Stimulated activated naive B cell treated with anti-CD40 and anti-IgM and Interleukin-4, amounts not matched to agents 10 μg/mL and 1 μg/mL and 100 μg/mL, for 72 hours (primary cell): ENCODE data around the gene SELENOM.
A peak's percentile ranks its signal among the peaks of the same experiment; 100 is the strongest.

Source experiments
- ATAC-seq, 2 donors: fragments of 150-1000 bp; cut with Tn5 transposase; replicated peaks; 2 replicates each; pipeline ENCODE4 v1.10.0; 2021; ENCODE audit warnings: moderate library complexity in 1 of 2
- DNase-seq: peaks from one replicate; pipeline ENCODE4 v3.0.0; 2021
- H3K27ac Mint-ChIP-seq: one replicate; pipeline ENCODE4 v1.8.0; 2022; ENCODE audit warnings: mild to moderate bottlenecking, mixed read lengths
- H3K27me3 Mint-ChIP-seq, 2 donors: one replicate each; pipeline ENCODE4 v1.8.0; 2022; ENCODE audit warnings: mixed read lengths in 2 of 2
- H3K36me3 Mint-ChIP-seq, 2 donors: one replicate each; pipeline ENCODE4 v1.8.0; 2022; ENCODE audit warnings: mixed read lengths in 2 of 2, mild to moderate bottlenecking in 1 of 2
- H3K4me1 Mint-ChIP-seq, 2 donors: one replicate each; pipeline ENCODE4 v1.8.0; 2022; ENCODE audit warnings: mixed read lengths in 2 of 2, mild to moderate bottlenecking in 1 of 2
- H3K4me3 Mint-ChIP-seq, 2 donors: one replicate each; pipeline ENCODE4 v1.8.0; 2022; ENCODE audit warnings: mild to moderate bottlenecking in 2 of 2, mixed read lengths in 2 of 2, moderate library complexity in 1 of 2
- H3K9me3 Mint-ChIP-seq, 2 donors: one replicate each; pipeline ENCODE4 v1.8.0; 2022; ENCODE audit warnings: mixed read lengths in 2 of 2, mild to moderate bottlenecking in 1 of 2

The SELENOM gene

GRCh38 chr22:31107178-31107893 lies at the start of gene SELENOM:
TSS of gene SELENOM (minus strand) at chr22:31107568. CDS start at chr22:31107505, 63 bp downstream.
- ATAC-seq (peak; percentile 94 to 96), DNase-seq (peak; percentile 81)
- Mint-ChIP-seq H3K27ac (peak within 1 kb of the TSS; percentile 84), H3K4me3 (peak within 1 kb of the TSS; percentile 84 to 91), H3K9me3 (no peaks in the 10 kb centered on the region), H3K36me3 (peaks cover 0 to under 1% of the 10 kb centered on the region in 2 donors), H3K4me1 (peaks cover 7 to 16% of the 10 kb centered on the region in 2 donors), H3K27me3 (no peaks in the 10 kb centered on the region)

GRCh38 chr22:31155422-31155821 lies 48.1 kb upstream of the SELENOM start:
- no peaks in the 10 kb centered on the region for H3K9me3 Mint-ChIP-seq
- no peak overlapping the region for H3K27ac Mint-ChIP-seq
- peaks cover 9 to 30% of the 10 kb centered on the region in 2 donors for H3K27me3 Mint-ChIP-seq
- H3K36me3 Mint-ChIP-seq, result peaks cover 0 to 4% of the 10 kb centered on the region in 2 donors
- ATAC-seq (no peak), DNase-seq (no peak)
- peaks cover 3 to 7% of the 10 kb centered on the region in 2 donors for H3K4me1 Mint-ChIP-seq
- H3K4me3 Mint-ChIP-seq, result no peak overlapping the region

GRCh38 chr22:31154975-31155374 lies 47.6 kb upstream of the SELENOM start:
- Mint-ChIP-seq H3K27me3 (peaks cover 9 to 35% of the 10 kb centered on the region in 2 donors), H3K27ac (no peak overlapping the region), H3K9me3 (no peaks in the 10 kb centered on the region), H3K4me3 (no peak overlapping the region), H3K36me3 (peaks cover 0 to 4% of the 10 kb centered on the region in 2 donors), H3K4me1 (peaks cover 3 to 7% of the 10 kb centered on the region in 2 donors)
- no peak for DNase-seq
- no peak for ATAC-seq

GRCh38 chr22:31153357-31153756 lies 46.0 kb upstream of the SELENOM start:
- Mint-ChIP-seq H3K27ac (peak overlapping the region; percentile 37), H3K4me3 (no peak overlapping the region), H3K36me3 (no peaks in the 10 kb centered on the region), H3K9me3 (no peaks in the 10 kb centered on the region), H3K4me1 (peaks cover 0 to 1% of the 10 kb centered on the region in 2 donors), H3K27me3 (peaks cover 9 to 38% of the 10 kb centered on the region in 2 donors)
- ATAC-seq (no peak), DNase-seq (no peak)

GRCh38 chr22:31151872-31152271 lies 44.5 kb upstream of the SELENOM start:
- Mint-ChIP-seq H3K27me3 (peaks cover 9 to 38% of the 10 kb centered on the region in 2 donors), H3K4me3 (no peak overlapping the region), H3K4me1 (peaks cover 0 to 1% of the 10 kb centered on the region in 2 donors), H3K27ac (no peak overlapping the region), H3K9me3 (no peaks in the 10 kb centered on the region), H3K36me3 (no peaks in the 10 kb centered on the region)
- no peak for DNase-seq
- ATAC-seq, result no peak

- H3K9me3 Mint-ChIP-seq, result no peaks in the 10 kb centered on the region
- H3K4me1 Mint-ChIP-seq, result peaks cover 0 to 1% of the 10 kb centered on the region in 2 donors
- no peak overlapping the region for H3K27ac Mint-ChIP-seq
- no peaks in the 10 kb centered on the region for H3K36me3 Mint-ChIP-seq
- H3K27me3 Mint-ChIP-seq, result peaks cover 9 to 38% of the 10 kb centered on the region in 2 donors
- ATAC-seq (no peak), DNase-seq (no peak)
- no peak overlapping the region for H3K4me3 Mint-ChIP-seq
These were observed 43.2 kb upstream of the SELENOM start for GRCh38 chr22:31150615-31151014.

- peak; percentile 79 to 85 for ATAC-seq
- DNase-seq, result peak; percentile 24
- Mint-ChIP-seq H3K9me3 (peaks cover 0 to 7% of the 10 kb centered on the region in 2 donors), H3K36me3 (peaks cover 0 to 3% of the 10 kb centered on the region in 2 donors), H3K27ac (no peak overlapping the region), H3K4me1 (peaks cover 0 to 1% of the 10 kb centered on the region in 2 donors), H3K27me3 (peaks cover 9 to 29% of the 10 kb centered on the region in 2 donors), H3K4me3 (no peak overlapping the region)
These were observed 41.7 kb upstream of the SELENOM start for GRCh38 chr22:31148953-31149627.

- Mint-ChIP-seq H3K36me3 (peaks cover 0 to 3% of the 10 kb centered on the region in 2 donors), H3K9me3 (peaks cover 0 to 7% of the 10 kb centered on the region in 2 donors), H3K27ac (no peak overlapping the region), H3K4me1 (peaks cover 0 to 1% of the 10 kb centered on the region in 2 donors), H3K4me3 (no peak overlapping the region), H3K27me3 (peaks cover 6 to 23% of the 10 kb centered on the region in 2 donors)
- DNase-seq (no peak), ATAC-seq (no peak)
These were observed 41.1 kb upstream of the SELENOM start for GRCh38 chr22:31148488-31148887.

GRCh38 chr22:31144223-31144622 lies 36.9 kb upstream of the SELENOM start:
- no peak for ATAC-seq
- Mint-ChIP-seq H3K27ac (no peak overlapping the region), H3K36me3 (peaks cover 0 to 3% of the 10 kb centered on the region in 2 donors)

GRCh38 chr22:31143537-31143936 lies 36.2 kb upstream of the SELENOM start:
- Mint-ChIP-seq H3K4me3 (no peak overlapping the region), H3K27me3 (peaks cover 26 to 28% of the 10 kb centered on the region in 2 donors), H3K9me3 (peaks cover 0 to 7% of the 10 kb centered on the region in 2 donors), H3K27ac (no peak overlapping the region), H3K36me3 (peaks cover 0 to 3% of the 10 kb centered on the region in 2 donors), H3K4me1 (no peaks in the 10 kb centered on the region)
- DNase-seq (no peak), ATAC-seq (no peak)

More at GRCh38 chr22:31144223-31144622, 36.9 kb upstream of the SELENOM start:
- peaks cover 0 to 1% of the 10 kb centered on the region in 2 donors for H3K4me1 Mint-ChIP-seq
- H3K4me3 Mint-ChIP-seq, result no peak overlapping the region
- H3K9me3 Mint-ChIP-seq, result peaks cover 0 to 7% of the 10 kb centered on the region in 2 donors
- H3K27me3 Mint-ChIP-seq, result peaks cover 26 to 28% of the 10 kb centered on the region in 2 donors
- no peak for DNase-seq

GRCh38 chr22:31143038-31143437 lies 35.7 kb upstream of the SELENOM start:
- DNase-seq (no peak), ATAC-seq (no peak)
- Mint-ChIP-seq H3K9me3 (peaks cover 0 to 7% of the 10 kb centered on the region in 2 donors), H3K4me3 (no peak overlapping the region), H3K27ac (no peak overlapping the region), H3K36me3 (peaks cover 0 to 3% of the 10 kb centered on the region in 2 donors), H3K4me1 (no peaks in the 10 kb centered on the region), H3K27me3 (peaks cover 26 to 32% of the 10 kb centered on the region in 2 donors)

GRCh38 chr22:31142285-31142684 lies 34.9 kb upstream of the SELENOM start:
- Mint-ChIP-seq H3K27me3 (peaks cover 26 to 36% of the 10 kb centered on the region in 2 donors), H3K36me3 (peaks cover 0 to 3% of the 10 kb centered on the region in 2 donors), H3K4me3 (no peak overlapping the region), H3K9me3 (peaks cover 0 to 7% of the 10 kb centered on the region in 2 donors), H3K27ac (no peak overlapping the region), H3K4me1 (no peaks in the 10 kb centered on the region)
- DNase-seq, result no peak
- ATAC-seq, result no peak

- no peaks in the 10 kb centered on the region for H3K4me1 Mint-ChIP-seq
- H3K4me3 Mint-ChIP-seq, result no peak overlapping the region
- H3K9me3 Mint-ChIP-seq, result peaks cover 0 to 7% of the 10 kb centered on the region in 2 donors
- ATAC-seq (no peak), DNase-seq (no peak)
- peaks cover 0 to 3% of the 10 kb centered on the region in 2 donors for H3K36me3 Mint-ChIP-seq
- peaks cover 26 to 36% of the 10 kb centered on the region in 2 donors for H3K27me3 Mint-ChIP-seq
- H3K27ac Mint-ChIP-seq, result no peak overlapping the region
These were observed 34.2 kb upstream of the SELENOM start for GRCh38 chr22:31141551-31141950.

GRCh38 chr22:31140746-31141145 lies 33.4 kb upstream of the SELENOM start:
- H3K36me3 Mint-ChIP-seq, result peaks cover 0 to 3% of the 10 kb centered on the region in 2 donors
- ATAC-seq (no peak), DNase-seq (no peak)
- no peaks in the 10 kb centered on the region for H3K4me1 Mint-ChIP-seq
- no peak overlapping the region for H3K4me3 Mint-ChIP-seq
- peaks cover 0 to 7% of the 10 kb centered on the region in 2 donors for H3K9me3 Mint-ChIP-seq
- peaks cover 26 to 36% of the 10 kb centered on the region in 2 donors for H3K27me3 Mint-ChIP-seq
- H3K27ac Mint-ChIP-seq, result no peak overlapping the region
